GM21447 (cell line): ENCODE results near the gene KLF5.
"Not testable (repeated sequence)": the region's sequence is repeated elsewhere in the genome, so short reads cannot be mapped to it uniquely, and the experiment has no call there.

Experiments
- ATAC-seq: cut with Tn5 transposase; IDR thresholded peaks from one replicate; pipeline ENCODE4 v1.9.1; 2021; ENCODE audit not compliant: unreplicated experiment

Gene KLF5

DNA sequence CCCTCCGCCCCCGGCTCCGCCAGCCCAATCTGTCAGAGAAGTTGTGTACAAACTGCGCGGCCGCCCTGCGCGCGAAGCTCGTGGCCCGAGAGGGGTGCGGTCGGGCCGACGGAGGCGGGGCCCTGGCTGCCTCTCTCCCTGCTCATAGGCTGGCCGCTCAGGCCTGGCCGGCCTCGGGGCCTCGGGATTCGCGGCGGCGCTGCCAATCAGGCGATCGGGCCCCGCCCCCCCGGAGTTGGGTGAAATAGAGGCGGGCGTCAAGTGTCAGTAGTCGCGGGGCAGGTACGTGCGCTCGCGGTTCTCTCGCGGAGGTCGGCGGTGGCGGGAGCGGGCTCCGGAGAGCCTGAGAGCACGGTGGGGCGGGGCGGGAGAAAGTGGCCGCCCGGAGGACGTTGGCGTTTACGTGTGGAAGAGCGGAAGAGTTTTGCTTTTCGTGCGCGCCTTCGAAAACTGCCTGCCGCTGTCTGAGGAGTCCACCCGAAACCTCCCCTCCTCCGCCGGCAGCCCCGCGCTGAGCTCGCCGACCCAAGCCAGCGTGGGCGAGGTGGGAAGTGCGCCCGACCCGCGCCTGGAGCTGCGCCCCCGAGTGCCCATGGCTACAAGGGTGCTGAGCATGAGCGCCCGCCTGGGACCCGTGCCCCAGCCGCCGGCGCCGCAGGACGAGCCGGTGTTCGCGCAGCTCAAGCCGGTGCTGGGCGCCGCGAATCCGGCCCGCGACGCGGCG, at the start of gene KLF5:
Gene KLF5, plus strand, starts transcription at position 270 of the 724 bp plus-strand sequence. Its CDS starts 323 bp downstream, at position 593.
- ATAC-seq: peak; percentile 95

DNA sequence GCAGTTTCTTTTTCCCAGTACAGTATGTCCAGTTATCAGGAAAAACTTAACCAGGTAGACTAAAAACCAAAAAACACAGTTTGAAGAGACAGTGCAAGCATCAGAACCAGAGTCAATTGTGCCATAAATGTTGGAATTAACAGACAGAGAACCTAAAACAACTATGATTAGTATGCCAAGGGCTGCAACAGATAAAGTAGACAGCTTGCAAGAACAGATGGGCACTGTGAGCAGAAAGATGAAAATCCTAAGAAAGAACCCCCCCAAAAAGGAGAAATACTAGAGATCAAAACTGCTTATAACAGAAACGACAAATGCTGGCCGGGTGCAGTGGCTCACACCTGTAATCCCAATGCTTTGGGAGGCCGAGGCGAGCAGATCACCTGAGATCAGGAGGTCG, 47.1 kb upstream of the KLF5 start:
- ATAC-seq: no peak

DNA sequence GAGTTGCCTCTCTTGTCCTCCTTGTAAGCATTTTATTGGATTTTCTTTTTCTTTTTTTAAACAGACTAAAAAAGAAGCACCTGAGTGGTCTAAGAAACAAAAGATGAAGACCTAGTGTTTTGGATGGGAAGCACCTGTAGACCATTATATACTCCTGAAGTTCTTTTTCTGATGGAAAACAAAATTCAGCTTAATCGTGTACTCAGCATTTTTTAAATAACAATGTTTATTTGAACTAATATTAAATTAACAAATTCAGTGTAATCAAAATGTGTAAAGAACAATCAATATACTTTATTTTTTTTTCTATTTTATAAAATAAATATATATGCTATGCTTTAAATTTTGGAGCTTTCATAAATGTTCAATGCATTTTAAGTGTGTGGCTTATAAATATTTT, 43.0 kb upstream of the KLF5 start:
- ATAC-seq: no peak

DNA sequence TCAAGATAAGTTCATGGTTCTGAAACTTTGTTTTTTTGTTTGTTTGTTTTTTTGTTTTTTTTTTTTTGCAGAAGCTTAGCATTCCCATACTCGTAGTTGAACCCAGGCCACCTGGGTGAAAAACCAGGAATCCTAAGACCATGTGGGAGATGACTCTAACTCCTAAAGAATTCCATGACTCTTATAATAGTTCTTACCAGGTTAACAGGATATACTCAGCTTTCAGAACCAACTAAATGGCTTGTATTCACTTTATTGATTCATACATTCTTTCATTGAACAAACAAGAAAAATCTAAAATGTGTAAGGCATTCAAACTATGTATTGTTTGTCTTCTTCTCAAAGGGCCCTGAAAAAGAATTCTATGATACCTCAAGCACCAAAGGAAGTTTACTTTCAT, 40.5 kb upstream of the KLF5 start:
- ATAC-seq: no peak

DNA sequence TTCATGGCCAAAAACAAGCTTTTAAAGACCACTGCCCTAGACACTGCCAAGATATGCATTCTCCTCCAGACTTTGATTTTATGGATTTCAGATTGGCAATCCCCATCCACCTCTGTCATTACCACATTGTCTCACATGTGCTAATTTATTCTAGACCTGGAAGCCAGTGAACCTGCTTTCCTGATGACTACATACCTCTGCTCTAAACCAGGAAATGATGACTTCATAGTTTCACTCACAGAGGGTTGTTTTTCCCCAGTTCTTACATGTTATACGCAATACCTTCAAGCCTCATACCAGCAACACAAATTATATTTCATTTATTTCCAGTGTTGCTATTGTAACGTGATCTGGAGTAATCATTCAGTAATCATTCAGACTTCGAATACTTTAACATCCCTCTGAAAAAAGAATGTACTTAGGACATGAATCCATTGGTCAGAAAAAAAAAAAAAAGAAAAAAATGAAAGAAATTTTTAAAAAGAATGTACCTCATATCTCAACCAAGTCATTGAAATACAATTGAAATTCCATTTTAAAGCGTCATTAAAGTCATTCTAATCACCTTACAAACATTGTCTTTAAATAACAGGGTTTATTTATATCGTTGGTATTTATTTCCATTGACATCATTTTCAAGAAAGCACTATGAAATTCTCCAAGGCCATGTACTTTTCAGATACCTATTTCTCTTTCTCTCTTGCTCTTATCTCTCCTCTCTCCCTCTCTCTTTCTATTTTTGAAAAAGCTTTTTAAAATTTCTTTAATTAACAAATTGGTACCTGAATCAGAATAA, 33.4 kb upstream of the KLF5 start:
- no peak for ATAC-seq

DNA sequence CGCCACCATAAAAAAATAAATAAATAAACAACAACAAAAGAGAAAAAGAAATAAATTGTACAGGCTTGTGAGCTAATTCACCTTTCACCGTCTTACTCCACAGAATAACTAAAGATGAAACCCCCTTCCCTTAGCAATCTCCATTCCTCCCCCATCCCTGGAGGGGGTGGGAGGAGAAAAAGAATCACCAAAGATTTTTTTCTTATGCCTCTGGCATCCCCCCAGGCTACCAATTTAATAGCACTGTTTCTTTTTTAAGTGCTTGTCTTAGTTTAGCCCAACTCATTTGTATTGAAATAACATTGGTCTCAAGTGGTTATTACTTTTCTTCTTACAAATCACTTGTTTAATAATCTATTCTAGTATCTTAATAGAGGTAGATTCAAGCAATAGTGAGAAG, 23.9 kb upstream of the KLF5 start:
- ATAC-seq: no peak

DNA sequence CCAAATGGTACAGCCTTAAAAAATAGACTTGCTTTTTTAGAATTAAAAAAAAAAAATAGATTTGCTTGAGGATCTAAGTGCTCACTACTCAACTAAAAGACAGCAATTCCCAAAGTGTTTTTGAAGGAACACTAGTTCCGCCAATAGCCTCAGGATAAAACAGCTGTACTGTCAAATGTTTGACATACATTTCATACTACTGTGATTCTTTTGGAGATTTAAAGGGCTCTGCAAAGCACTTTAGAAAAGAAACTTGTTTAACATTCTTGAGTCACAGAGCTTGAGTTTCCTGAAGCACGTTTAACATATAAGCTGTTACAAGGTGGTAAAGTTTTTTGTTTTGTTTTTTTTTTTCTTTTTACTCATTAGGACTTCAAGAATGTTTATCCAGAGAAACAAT, 23.1 kb upstream of the KLF5 start:
- ATAC-seq: no peak

DNA sequence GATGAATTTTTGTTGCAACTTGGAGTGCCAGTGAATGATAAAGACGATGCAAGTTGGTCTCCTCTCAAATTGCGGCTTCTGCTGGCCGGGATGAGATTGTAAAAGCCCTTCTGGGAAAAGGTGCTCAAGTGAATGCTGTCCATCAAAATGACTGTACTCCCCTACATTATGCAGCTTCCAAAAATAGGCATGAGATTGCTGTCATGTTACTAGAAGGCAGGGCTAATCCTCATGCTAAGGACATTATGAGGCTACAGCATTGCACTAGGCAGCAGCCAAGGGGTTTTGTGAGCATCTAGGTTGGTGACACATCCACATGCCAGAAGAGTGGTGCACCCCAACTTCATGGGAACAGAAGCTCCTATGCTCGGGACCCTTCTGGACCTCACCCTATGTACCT, 22.2 kb upstream of the KLF5 start:
- ATAC-seq: no peak

DNA sequence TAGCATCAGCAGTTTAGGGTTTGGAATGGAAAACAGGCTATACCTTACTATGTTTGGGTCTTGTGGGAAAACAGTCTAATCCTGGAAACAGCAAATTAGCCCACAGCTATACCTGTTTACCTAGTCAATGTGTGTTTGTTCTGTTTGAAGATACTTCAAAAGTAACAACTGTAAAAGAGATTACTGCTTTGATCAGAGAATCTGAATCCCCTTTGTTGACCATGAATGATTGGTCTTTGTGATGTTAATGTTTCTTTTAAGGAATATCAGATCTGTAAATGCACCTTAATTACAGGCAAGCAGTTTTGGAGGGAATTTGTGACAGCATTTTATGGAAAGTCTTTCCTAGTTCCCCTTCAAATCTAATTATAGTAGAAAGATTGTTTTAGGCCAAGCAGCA, 20.7 kb upstream of the KLF5 start:
- ATAC-seq: no peak

DNA sequence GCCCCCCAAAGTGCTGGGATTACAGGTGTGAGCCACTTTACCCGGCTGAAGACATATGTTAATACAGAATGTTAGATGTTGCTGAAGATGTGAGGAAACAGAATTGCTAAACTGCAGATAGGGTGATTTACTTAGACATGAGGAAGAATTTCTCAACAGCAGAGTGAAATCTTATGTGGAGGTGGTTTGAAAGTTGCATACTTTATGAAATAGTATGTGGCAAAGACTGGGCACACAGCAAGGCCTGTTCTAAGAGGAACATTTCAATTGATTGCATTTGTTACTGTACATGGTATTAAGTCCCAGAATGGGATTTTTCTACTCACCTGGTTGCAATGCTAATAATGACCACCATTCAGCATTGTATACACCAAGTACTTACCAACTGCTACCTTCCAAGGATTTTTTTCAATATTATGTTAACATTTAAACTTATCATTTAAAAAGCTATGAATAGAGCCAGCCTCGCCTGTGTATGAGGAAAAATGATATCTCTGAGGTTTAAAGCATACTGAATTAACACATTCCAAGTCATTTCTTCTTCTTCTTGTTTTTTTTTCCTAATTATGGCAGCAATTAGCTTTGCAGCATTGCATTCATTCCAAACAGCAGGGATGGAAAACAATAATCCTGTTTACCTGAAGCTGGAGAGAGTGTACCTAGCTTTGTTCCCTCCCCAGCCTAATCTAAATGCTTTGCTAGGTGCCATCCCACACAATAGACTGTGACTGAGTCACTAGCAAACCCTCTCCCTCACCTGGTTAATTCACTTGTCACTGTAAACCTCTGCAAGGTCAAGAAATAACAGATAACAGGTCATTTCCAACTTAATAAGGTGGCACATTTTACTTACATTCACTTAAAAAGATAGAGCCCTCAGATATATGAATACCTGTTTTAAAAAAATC, 19.4 kb upstream of the KLF5 start:
- ATAC-seq: no peak

DNA sequence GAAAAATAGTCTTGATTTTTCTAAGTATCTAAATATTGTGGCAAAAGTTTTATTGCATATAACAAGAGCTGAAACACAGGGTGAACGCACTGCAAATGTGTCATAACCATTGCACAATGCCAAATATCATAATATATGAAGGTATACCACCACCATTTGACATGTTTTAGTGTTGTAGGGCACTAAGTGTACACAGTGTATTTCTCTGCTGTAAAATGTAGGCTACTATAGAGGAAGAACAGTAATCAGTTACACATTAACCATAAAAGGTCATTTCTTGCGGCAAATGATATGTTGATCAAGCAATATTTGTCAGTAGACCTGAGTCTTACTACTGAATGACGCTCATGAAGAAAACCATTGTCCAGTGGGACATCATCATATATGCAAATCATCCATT, 18.3 kb upstream of the KLF5 start:
- ATAC-seq: no peak

DNA sequence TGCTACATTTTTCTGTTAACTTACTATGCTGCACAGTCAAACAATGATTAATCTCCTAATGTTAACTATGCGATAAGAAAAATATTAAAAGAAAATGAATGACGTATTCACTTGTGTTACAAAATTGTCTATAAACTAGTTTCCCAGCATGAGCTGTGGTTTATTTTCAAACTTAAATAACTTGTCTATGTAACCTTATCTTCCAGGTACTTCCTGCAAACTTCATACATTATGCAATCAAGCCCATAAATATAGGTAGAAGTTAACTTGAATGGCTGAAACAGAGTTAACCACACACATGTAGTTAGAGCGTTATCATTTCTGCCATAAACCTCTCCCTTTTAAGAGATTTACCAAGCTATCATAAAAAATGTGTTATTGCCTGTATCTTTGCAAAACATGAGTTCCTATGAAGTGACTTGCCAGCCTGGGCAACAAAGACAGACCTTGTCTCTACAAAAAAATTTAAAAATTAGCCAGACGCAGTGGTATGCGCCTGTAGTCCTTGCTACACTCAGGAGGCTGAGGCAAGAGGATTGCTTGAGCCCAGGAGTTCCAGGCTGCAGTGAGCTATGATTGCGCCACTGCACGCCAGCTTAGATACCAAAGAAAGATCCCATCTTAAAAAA, 17.7 kb upstream of the KLF5 start:
- no peak for ATAC-seq

DNA sequence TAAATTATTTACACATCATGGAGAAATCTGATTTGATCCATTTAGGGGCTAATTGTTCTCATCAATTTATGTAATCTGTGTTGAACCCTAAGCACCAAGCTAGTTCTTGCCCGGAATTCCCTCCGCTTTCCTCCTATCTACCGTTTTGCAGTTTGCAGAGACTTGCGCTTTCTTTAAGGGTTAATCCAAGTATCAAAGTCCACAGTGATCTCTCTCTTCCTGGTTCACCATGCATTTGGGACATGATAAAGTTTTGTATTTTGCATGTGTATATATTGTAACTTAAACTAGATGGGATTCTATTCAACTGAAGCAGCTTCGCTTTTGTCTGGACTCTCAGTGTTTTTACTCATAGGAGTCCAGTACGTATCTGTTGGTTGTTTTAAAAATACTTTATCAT, 13.8 kb upstream of the KLF5 start:
- ATAC-seq: no peak

DNA sequence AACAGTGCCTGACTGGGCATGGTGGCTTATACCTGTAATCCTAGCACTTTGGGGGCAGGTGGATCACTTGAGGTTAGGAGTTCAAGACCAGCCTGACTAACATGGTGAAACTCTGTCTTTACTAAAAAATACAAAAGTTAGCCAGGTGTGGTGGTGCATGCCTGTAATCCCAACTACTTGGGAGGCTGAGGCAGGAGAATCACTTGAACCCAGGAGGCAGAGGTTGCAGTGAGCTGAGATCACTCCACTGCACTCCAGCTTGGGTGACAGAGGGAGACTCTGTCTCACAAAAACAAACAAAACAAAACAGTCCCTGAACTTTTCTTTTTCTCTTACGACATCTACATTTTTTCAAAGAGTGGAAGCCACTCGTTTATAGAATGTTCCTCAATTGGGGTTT, 10.2 kb upstream of the KLF5 start:
- not testable (repeated sequence) for ATAC-seq

DNA sequence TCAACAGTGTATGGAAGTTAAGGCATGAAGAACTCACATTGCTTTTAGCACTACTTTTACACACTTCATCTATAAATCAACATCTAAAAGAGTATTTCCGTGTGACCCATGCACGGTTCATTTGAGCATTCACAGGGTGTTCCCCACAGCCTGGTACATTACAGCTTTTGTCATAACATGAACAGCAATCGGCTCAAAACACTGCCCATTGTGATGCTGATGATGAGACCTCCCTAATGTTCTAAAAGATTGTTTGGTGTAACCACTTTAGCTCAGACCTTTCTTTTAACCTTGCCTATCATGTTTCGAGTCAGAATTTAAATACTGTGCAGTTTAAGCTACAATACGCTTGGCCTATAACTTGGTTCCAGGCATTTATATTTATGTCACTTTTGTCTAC, 4.1 kb upstream of the KLF5 start:
- ATAC-seq: no peak

DNA sequence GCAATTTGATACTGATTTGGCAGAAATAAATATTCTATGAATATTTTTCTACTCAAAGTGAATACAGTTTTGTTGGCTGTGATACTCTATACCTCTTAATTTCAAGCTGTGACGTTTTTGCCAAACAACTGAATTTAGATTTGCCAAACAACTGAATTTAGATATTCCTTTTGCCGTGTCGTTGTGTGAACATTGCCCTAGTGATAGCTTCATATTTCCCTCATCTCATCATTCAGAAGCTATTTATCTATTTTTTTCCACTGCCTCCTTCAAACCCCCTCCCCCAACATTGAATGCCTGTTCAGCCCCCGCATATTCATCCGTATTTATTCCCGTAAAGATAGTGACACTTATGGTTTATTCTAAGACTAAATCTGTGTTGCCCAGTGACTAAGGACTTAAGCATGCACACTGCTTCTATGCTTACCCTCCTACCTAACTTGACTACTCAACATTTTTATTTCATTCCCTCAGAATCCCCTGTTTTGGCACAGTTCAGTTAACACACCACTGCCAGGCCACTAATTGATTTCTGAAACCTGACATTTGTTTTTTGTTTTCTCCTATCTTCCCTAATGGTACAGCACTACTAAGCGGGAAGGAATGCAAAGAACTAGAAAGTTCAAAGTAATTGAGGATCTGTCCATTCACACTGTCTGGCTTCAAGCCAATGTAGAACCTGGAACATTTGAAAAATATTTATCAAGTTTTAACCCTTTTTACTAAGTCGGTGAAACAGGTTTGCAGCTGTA, 2.8 kb upstream of the KLF5 start:
- no peak for ATAC-seq

DNA sequence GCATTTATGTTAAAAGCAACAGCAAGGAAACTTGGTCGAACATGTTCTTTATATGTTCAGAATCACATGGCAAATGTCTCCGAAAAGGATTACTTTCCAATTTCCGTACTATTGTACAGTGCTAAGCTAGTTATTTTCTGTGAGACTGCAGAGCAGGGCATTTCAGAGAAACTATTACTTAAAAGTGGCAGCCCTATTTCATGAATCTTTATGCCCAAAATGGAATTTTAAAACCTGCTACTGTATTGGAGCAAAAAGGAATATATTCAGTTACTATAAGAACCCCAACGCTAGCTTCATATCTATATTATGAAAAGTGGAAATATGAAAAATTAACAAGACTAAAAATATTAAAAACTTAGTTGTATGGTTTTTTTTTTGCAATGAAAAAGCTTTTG, 2.2 kb upstream of the KLF5 start:
- no peak for ATAC-seq

DNA sequence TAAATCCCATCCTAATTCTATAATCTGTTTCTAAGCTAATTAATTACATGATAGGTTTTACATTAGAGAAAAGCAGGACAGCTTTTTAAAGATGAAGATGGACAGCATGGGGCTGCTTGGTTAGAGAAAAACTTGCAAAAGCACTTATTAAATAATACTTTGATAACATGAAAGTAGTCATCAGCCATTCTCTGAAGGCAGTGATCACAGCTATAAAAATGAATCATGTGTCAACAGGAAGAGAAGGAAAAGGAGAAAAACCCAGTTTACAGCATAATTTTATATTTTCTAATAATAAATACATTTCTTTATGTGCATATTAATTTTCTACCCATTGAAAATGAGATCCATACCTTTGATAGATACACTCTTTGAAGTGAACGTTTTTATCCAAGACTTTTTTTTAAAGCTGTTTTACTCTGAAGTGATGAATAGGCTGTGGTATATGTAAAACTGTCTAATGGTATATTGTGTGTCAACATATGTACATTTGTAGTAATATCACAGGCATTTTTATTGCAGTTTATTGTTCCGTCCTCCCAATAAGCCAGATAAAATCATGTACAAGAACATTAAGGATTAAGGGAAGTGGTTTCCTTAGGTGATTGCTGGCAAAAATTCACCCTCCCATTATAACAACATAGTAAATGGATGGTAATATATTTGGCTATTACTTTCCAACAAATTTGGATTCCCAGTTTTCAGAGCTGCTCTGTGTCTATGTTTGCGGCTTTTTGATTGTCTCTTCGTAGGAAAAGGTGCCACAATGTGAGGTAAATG, 1.3 kb upstream of the KLF5 start:
- ATAC-seq: no peak

DNA sequence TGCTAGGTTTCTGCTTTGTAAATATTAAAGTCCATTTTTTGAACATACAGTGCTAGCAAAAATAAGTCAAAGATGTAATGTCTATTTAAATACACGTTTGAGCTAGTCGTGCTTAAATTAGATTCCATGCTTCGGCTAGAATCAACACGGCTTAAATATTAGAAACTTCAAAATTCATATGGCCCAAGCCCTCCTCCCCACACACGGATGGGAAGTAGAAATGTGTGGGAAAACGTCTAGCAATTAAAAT, 816 bp upstream of the KLF5 start:
- no peak for ATAC-seq

DNA sequence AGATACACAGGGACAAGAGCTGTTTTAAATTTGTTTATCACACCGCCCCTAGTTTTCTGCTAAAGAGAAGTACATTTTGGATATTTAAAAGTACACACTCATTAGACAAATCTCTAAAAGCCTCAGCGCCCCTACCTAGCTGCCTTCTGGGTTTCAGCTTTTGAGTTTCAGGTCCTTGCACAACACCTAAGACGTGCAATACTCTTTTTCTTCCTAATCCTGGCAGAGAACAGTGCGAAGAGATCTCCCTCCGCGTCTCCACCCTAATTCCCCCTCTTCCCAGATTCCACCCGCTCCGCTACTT, 421 bp upstream of the KLF5 start:
- ATAC-seq: peak; percentile 8
